K562 (cell line): ENCODE data around the gene SP140L. TPM values are rescaled to one million over a fixed set of nuclear protein-coding genes. Genes with fewer than 3 reads are reported as not detected.

ENCODE experiments used
- ATAC-seq: fragments of 200-7000 bp; cut with Tn5 transposase; 3 replicates; pipeline ENCODE4 v1.9.1; 2020; ENCODE audit warnings: moderate library complexity
- BruUV-seq: library from RNA; stranded (reverse); fragments of 400-500 nt; replicated peaks from 2 replicates; lab custom pipeline; 2021; lab: Mats Ljungman, UMichigan
- CTCF ChIA-PET: fragments of 300-600 bp; formaldehyde crosslinking; extraction: SDS; loops from one replicate; lab custom pipeline; 2021; ENCODE audit warnings: low intra/inter-chr PET ratio; lab: Yijun Ruan, JAX
- POLR2A ChIA-PET: fragments of 300-600, 350-650 bp; sonication (Branson Sonifier 250); formaldehyde crosslinking; extraction: SDS; loops from one replicate; lab custom pipeline; 2021; ENCODE audit warnings: antibody characterized with exemption, inconsistent platforms; lab: Yijun Ruan, JAX
- DNase-seq, 4 experiments: peaks; one replicate each; pipeline versions ENCODE4 v3.0.0 to v3.0.0-alpha.2; 2011 to 2018; ENCODE audit warnings: low spot score in 3 of 4, mixed read lengths in 3 of 4; ENCODE audit errors: extremely low read depth in 1 of 4
- FAIRE-seq: peaks from 2 replicates; lab custom pipeline; 2011; peaks lifted over from hg19 to GRCh38; lab: Jason Lieb, UNC
- H2AFZ ChIP-seq: 2 replicates; pipeline ENCODE4 v1.6.0; 2011; ENCODE audit warnings: low read depth, low read length, control low read depth, inconsistent platforms
- H3K27ac ChIP-seq: fragments of 200-600 bp; 3 replicates; pipeline ENCODE4 v1.8.0; 2011; ENCODE audit warnings: low read depth, mild to moderate bottlenecking, control low read depth, inconsistent platforms, low read length, moderate library complexity, mixed read lengths; ENCODE audit errors: extremely low read depth
- H3K27me3 ChIP-seq, 2 experiments: fragments of 300-600 bp in 1 of 2; 2 replicates in 1 of 2; 3 replicates in 1 of 2; pipeline versions ENCODE4 v1.6.0 to v1.8.0; 2011; ENCODE audit warnings: inconsistent platforms in 2 of 2, low read length in 2 of 2, mild to moderate bottlenecking in 1 of 2, mixed read lengths in 1 of 2, moderate library complexity in 1 of 2; ENCODE audit not compliant: control insufficient read depth in 2 of 2, insufficient read depth in 2 of 2
- H3K36me3 ChIP-seq: fragments of 300-600 bp; 3 replicates; pipeline ENCODE4 v1.8.0; 2011; ENCODE audit warnings: mild to moderate bottlenecking, low read length, inconsistent platforms; ENCODE audit not compliant: control insufficient read depth, insufficient read depth
- H3K4me1 ChIP-seq, 2 experiments: fragments of 200-600 bp in 1 of 2; replicated peaks in 1 of 2; 2 replicates in 1 of 2; 3 replicates in 1 of 2; pipeline versions ENCODE4 v1.5.1 to v1.8.0; 2011; ENCODE audit warnings: inconsistent platforms in 2 of 2, low read length in 2 of 2, mild to moderate bottlenecking in 1 of 2, mixed read lengths in 1 of 2, moderate library complexity in 1 of 2; ENCODE audit not compliant: control insufficient read depth in 2 of 2, insufficient read depth in 2 of 2
- H3K4me2 ChIP-seq: 2 replicates; pipeline ENCODE4 v1.6.1; 2011; ENCODE audit warnings: low read length, control low read depth, inconsistent platforms, mixed read lengths; ENCODE audit not compliant: insufficient read depth
- H3K4me3 ChIP-seq: fragments of 200-600 bp; sonication (generic), shearing (Covaris generic); 2 replicates; pipeline ENCODE4 v1.5.1; 2016; ENCODE audit warnings: control low read depth, inconsistent platforms
- H3K79me2 ChIP-seq: fragments of 200-600 bp; 3 replicates; pipeline ENCODE4 v1.8.0; 2011; ENCODE audit warnings: low read length, inconsistent platforms; ENCODE audit not compliant: control insufficient read depth, insufficient read depth
- H3K9ac ChIP-seq, 2 experiments: 2 replicates each; pipeline versions ENCODE4 v1.6.0 to v1.6.1; 2011; ENCODE audit warnings: low read depth in 2 of 2, low read length in 2 of 2, control low read depth in 1 of 2, inconsistent platforms in 1 of 2, mild to moderate bottlenecking in 1 of 2, mixed read lengths in 1 of 2; ENCODE audit not compliant: insufficient read depth in 1 of 2
- H3K9me1 ChIP-seq: one replicate; pipeline ENCODE4 v1.6.0; 2011; ENCODE audit warnings: inconsistent platforms, mild to moderate bottlenecking, low read length, moderate library complexity; ENCODE audit not compliant: control insufficient read depth, insufficient read depth
- H3K9me3 ChIP-seq: replicated peaks from 2 replicates; pipeline ENCODE4 v1.5.1; 2011; ENCODE audit warnings: low read depth, low read length, inconsistent platforms; ENCODE audit not compliant: control insufficient read depth, insufficient read depth
- H4K20me1 ChIP-seq: replicated peaks from 2 replicates; pipeline ENCODE4 v1.6.1; 2011; ENCODE audit warnings: low read length, inconsistent platforms, mixed read lengths; ENCODE audit not compliant: control insufficient read depth, insufficient read depth
- C11orf30 ChIP-seq: fragments of 450-650 bp; IDR thresholded peaks from 2 replicates; pipeline ENCODE4 v1.6.1; 2016; ENCODE audit warnings: low read depth, mild to moderate bottlenecking
- CBX3 ChIP-seq, 2 experiments: IDR thresholded peaks; 1 replicate in 1 of 2; 2 replicates in 1 of 2; pipeline ENCODE4 v1.6.1; 2012; ENCODE audit warnings: inconsistent platforms in 2 of 2, low read length in 2 of 2, borderline replicate concordance in 1 of 2, control low read depth in 1 of 2
- CHAMP1 ChIP-seq: fragments of 450-650 bp; IDR thresholded peaks from 2 replicates; pipeline ENCODE4 v1.6.1; 2016; ENCODE audit warnings: mild to moderate bottlenecking
- CREB3L1 ChIP-seq: fragments of 450-650 bp; IDR thresholded peaks from 2 replicates; pipeline ENCODE4 v1.6.1; 2014; ENCODE audit warnings: low read depth, mild to moderate bottlenecking, moderate library complexity, borderline replicate concordance
- MAFK ChIP-seq: IDR thresholded peaks from 2 replicates; pipeline ENCODE4 v1.6.1; 2011; ENCODE audit warnings: low read length, improper control_type of control experiment
- MEIS2 ChIP-seq: fragments of 450-650 bp; IDR thresholded peaks from 2 replicates; pipeline ENCODE4 v1.6.1; 2014; ENCODE audit warnings: mild to moderate bottlenecking; ENCODE audit not compliant: partially characterized antibody
- NFIC ChIP-seq: fragments of 450-650 bp; IDR thresholded peaks from 2 replicates; pipeline ENCODE4 v1.6.1; 2017; ENCODE audit warnings: mild to moderate bottlenecking, inconsistent platforms
- POLR3A ChIP-seq: IDR thresholded peaks from 2 replicates; pipeline ENCODE4 v1.6.1; 2011; ENCODE audit warnings: borderline replicate concordance, mild to moderate bottlenecking, moderate library complexity; ENCODE audit not compliant: insufficient read length, insufficient read depth; ENCODE audit errors: extremely low read depth
- RUNX1 ChIP-seq: sonication (generic); IDR thresholded peaks from 2 replicates; pipeline ENCODE4 v1.6.1; 2016; ENCODE audit warnings: antibody characterized with exemption, low read depth
- ZBTB8A ChIP-seq: fragments of 450-650 bp; IDR thresholded peaks from 2 replicates; pipeline ENCODE4 v1.6.1; 2018; ENCODE audit warnings: mild to moderate bottlenecking, moderate library complexity; ENCODE audit not compliant: partially characterized antibody
- ZFX ChIP-seq: sonication (generic); formaldehyde crosslinking; IDR thresholded peaks from 2 replicates; pipeline ENCODE4 v1.8.0; 2022; ENCODE audit warnings: mild to moderate bottlenecking, missing genetic modification reagents, moderate library complexity
- ZNF224 ChIP-seq: sonication (generic); formaldehyde crosslinking; IDR thresholded peaks from 2 replicates; pipeline ENCODE4 v1.8.0; 2022; ENCODE audit warnings: mild to moderate bottlenecking, missing genetic modification reagents
- ZNF316 ChIP-seq: fragments of 450-650 bp; IDR thresholded peaks from 2 replicates; pipeline ENCODE4 v1.6.1; 2016
- ZNF586 ChIP-seq: fragments of 450-650 bp; formaldehyde crosslinking; conservative IDR thresholded peaks from 2 replicates; pipeline ENCODE4 v1.4.0; 2020; ENCODE audit warnings: mild to moderate bottlenecking, moderate library complexity
- WGBS: fragments of 100-300 bp; shearing (Covaris generic); methylation state at CpG from one replicate; pipeline ENCODE4 v1.1.6; 2016; ENCODE audit warnings: low coverage, mixed read lengths; ENCODE audit not compliant: insufficient coverage; ENCODE audit errors: missing lambda C conversion rate; 5-methylcytosine and 5-hydroxymethylcytosine counted together
- in situ Hi-C: fragments of 300-500 bp; cut with MboI; formaldehyde crosslinking; loops from 4 replicates; pipeline ENCODE4 v1.15.0; 2018; ENCODE audit warnings: inconsistent platforms, mixed read lengths
- intact Hi-C: fragments of 100-400 bp; cut with micrococcal nuclease; formaldehyde crosslinking; loops from 2 replicates; pipeline ENCODE4 v1.14.2; 2022
- polyA plus RNA-seq, 8 experiments: library from polyadenylated mRNA; depleted of rRNA in 4 of 8; stranded (reverse) in 5 of 8; unstranded in 3 of 8; fragments of >200 nt; fragmentation: Nextera tagmentation in 2 of 8; fragmentation: Illumina TruSeq in 1 of 8; extraction: Ambion mirVana in 2 of 8; extraction: Trizol in 1 of 8; gene quantifications; 2 replicates each; pipeline versions ENCODE4 v1.2.1 to v1.2.3, GENCODE V29; 2011 to 2014; ENCODE audit warnings: inconsistent platforms in 1 of 8, missing spikeins in 1 of 8
- total RNA-seq, 7 experiments: library from RNA; depleted of rRNA in 6 of 7; stranded (reverse); fragments of >200 nt in 6 of 7; fragmentation: Illumina TruSeq in 2 of 7; extraction: Trizol in 2 of 7; gene quantifications; 2 replicates each; pipeline versions ENCODE4 v1.2.1 to v1.2.3, GENCODE V29; 2011 to 2021; ENCODE audit warnings: low replicate concordance in 1 of 7

SP140L gene
- total and polyA plus RNA-seq, 9 of the 15 experiments (the other 6 are each of a cell fraction or from before 2014, with no cell fraction given), result 4.0 to 15.5 (median 11.3) TPM

DNA sequence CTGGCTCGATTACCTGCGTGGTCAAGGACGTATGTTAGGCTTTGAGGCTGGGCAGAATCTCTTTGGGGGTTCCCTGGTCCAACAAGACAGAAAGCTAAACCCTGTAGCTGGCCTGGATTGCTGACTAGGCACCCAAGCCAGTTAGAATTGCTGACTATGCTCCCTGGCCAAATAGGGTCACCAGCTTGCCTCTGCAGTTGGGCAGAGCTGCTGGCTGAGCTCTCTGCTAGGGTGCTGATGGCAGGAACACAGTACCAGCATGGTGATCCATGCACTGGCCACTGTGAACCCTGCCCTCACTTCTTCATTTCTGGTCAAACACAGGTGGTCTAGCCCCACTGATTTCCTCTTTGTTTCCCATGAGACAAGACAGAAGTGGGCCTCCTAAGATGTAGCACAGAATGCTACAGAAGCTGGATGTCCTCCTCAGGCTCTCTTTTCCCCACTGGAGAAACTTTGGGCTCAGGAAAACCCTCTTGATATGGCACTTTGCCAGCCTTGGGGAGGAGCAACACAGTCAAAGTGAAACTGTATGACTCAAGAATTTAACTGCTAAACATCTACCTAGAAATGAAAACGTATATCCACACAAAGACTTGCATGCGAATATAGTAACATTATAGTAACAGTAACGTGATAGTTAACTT, 20.8 kb downstream of the SP140L start:
- POLR2A ChIA-PET, result no interaction called here
- no TSS peak for BruUV-seq

DNA sequence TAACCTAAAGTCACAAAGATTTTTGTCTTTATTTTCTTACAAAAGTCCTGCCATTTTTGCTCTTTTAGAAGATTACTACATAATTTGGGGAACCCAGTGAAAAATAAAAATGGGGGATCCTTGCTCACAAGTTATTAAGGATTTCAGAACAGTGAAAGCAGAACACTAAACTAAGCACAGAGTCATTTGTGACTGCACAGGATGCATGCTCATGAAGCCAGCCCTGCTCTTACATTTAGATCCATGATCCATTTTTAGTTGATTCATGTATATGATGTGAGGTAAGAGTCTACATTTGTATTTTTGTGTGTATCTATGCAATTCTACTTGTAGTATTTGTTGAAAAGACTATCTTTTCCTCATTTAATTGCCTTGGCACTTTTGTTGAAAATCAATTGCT, 21.8 kb downstream of the SP140L start:
- Histone ChIP-seq H4K20me1 (no peaks in the 10 kb centered on the region), H3K4me1 (no peaks in the 10 kb centered on the region; a peak in 3 of 5 replicates), H3K9me1 (no peaks in the 10 kb centered on the region), H3K4me3 (no peak overlapping the region), H3K36me3 (no peaks in the 10 kb centered on the region; the same call in 2 of the 3 replicates), H3K9ac (no peak overlapping the region), H3K9me3 (peaks cover 4% of the 10 kb centered on the region), H3K27ac (no peak overlapping the region), H3K27me3 (no peaks in the 10 kb centered on the region), H3K4me2 (no peak overlapping the region), H3K79me2 (peaks cover 17% of the 10 kb centered on the region; the same call in 1 of the 3 replicates), H2AFZ (no peak overlapping the region)
- in situ Hi-C loops, result no loop called here
- no peak for DNase-seq
- ChIA-PET CTCF (no interaction called here), POLR2A (interaction anchor here (0.6 kb wide), 1 partner anchor 108 kb away, joined by 3 read pairs; no protein-coding TSS in a partner anchor)
- no peak for ATAC-seq
- FAIRE-seq, result no peak
- BruUV-seq, result no TSS peak
- intact Hi-C loops, result no loop called here
- TF ChIP-seq CHAMP1 (no peak), CBX3 (IDR thresholded peaks at IDR 0.05; ENCODE audit: borderline replicate concordance in 1 of 2, low read length in 2 of 2) (no peak), RUNX1 (no peak), ZFX (CRISPR knock-in tag) (no peak), ZNF586 (CRISPR knock-in tag) (no peak), CREB3L1 (no peak), ZNF316 (no peak), ZNF224 (no peak), POLR3A (no peak), ZBTB8A (no peak)

More for the DNA sequence above, 20.8 kb downstream of the SP140L start:
- Histone ChIP-seq H3K9ac (0 out of 4 replicates have a peak overlapping the region, but pooled peaks of 1 of the 2 experiments have one; percentile 17), H3K27me3 (no peaks in the 10 kb centered on the region), H4K20me1 (no peaks in the 10 kb centered on the region), H3K4me1 (no peaks in the 10 kb centered on the region; a peak in 3 of 5 replicates), H3K27ac (no peak overlapping the region), H3K9me1 (no peaks in the 10 kb centered on the region), H2AFZ (no peak overlapping the region), H3K4me3 (no peak overlapping the region), H3K36me3 (no peaks in the 10 kb centered on the region; the same call in 2 of the 3 replicates), H3K4me2 (no peak overlapping the region), H3K9me3 (peaks cover 4% of the 10 kb centered on the region), H3K79me2 (peaks cover 27% of the 10 kb centered on the region)
- in situ Hi-C loops, result no loop called here
- WGBS, result 40% methylated on average over 6 of the region's 6 CpGs
- CTCF ChIA-PET, result no interaction called here
- TF ChIP-seq ZNF316, result peak; percentile 75
- TF ChIP-seq MEIS2, result no peak
- TF ChIP-seq C11orf30, result peak; percentile 74
- TF ChIP-seq MAFK, result 0 out of 2 replicates have a peak, but pooled peaks have one; percentile 30
- TF ChIP-seq NFIC, result peak; percentile 80
- ATAC-seq, result peak; percentile 43
- no peak for DNase-seq
- intact Hi-C loops, result no loop called here
- FAIRE-seq, result no peak
